ENCODE results near the gene RMRP. TPM values are rescaled to one million over a fixed set of nuclear protein-coding genes. Genes with fewer than 3 reads are reported as not detected.
A peak's percentile ranks its signal among the peaks of the same experiment; 100 is the strongest.
"Not testable (repeated sequence)": the region's sequence is repeated elsewhere in the genome, so short reads cannot be mapped to it uniquely, and the experiment has no call there.

The RMRP gene
- total and polyA plus RNA-seq, 10 of the 15 experiments (the other 5 are each of a cell fraction or from before 2014, with no cell fraction given): 12.0 to 42,450 (median 6,418) TPM; not detected in 4

DNA sequence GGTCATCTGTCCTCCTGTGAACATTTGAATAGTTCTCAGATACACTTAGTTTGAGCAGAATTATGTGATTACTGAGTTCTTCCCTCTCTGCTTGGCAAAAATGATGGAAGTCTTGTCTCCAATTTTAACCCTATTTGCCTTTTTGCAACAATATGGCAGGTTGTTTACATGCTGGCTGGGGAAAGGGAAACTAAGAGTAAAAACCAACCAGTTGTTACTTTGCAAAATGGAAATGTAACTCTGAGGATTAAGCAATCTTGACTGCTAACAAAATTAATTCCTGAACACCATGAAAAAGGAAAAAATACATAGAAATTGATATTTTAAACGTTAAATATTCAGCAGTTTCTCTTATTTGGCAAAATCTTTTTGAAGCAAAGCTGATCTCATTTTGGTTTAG, 18.2 kb downstream of the RMRP start:
- BruUV-seq (replicated peaks): no TSS peak
- no peak overlapping the region for H3K4me3 ChIP-seq
- H2AFZ ChIP-seq (ENCODE audit: control insufficient read depth, low read depth, low read length): peak overlapping the region; percentile 24; the same call in 1 of the 2 replicates
- no peak for FAIRE-seq
- no peak overlapping the region for H3K9ac ChIP-seq (ENCODE audit: control insufficient read depth, insufficient read depth, low read length)
- SMC1A ChIA-PET (ENCODE audit: uncharacterized antibody, unreplicated experiment): interaction anchor here (0.8 to 1.1 kb wide), 2 partner anchors 10 to 25 kb away, joined by 3 read pairs; partner anchors contain the start of gene ARHGEF39
- ATAC-seq: no peak
- TF ChIP-seq BCL11A (IDR thresholded peaks at IDR 0.05; ENCODE audit: low read depth, low read length) (no peak), ZNF24 (IDR thresholded peaks at IDR 0.05) (no peak), ZNF274 (IDR thresholded peaks at IDR 0.05; ENCODE audit: insufficient read depth, insufficient read length) (no peak), HDAC2 (IDR thresholded peaks at IDR 0.05) (no peak), NFIC (IDR thresholded peaks at IDR 0.05; ENCODE audit: low read depth, low read length) (no peak), CHD1 (IDR thresholded peaks at IDR 0.05; ENCODE audit: low read depth, low read length) (no peak), POLR2AphosphoS5 (IDR thresholded peaks at IDR 0.05; ENCODE audit: low read length) (no peak), HCFC1 (IDR thresholded peaks at IDR 0.05; ENCODE audit: low read length) (no peak), ETV6 (conservative IDR thresholded peaks at IDR 0.05 in 1 of 2, IDR thresholded peaks at IDR 0.05 in 1 of 2; ENCODE audit: borderline replicate concordance in 1 of 2, low read depth in 1 of 2) (no peak), NRF1 (conservative IDR thresholded peaks at IDR 0.05; ENCODE audit: low read depth, low read length) (no peak), CHD2 (IDR thresholded peaks at IDR 0.05; ENCODE audit: borderline replicate concordance, low read depth, low read length) (no peak)
- TF ChIP-seq, protein P1, sequence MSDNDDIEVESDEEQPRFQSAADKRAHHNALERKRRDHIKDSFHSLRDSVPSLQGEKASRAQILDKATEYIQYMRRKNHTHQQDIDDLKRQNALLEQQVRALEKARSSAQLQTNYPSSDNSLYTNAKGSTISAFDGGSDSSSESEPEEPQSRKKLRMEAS (IDR thresholded peaks at IDR 0.05; ENCODE audit: low read depth, low read length): no peak
- H3K79me2 ChIP-seq (ENCODE audit: control insufficient read depth, insufficient read depth, low read length): no peaks in the 10 kb centered on the region
- no peaks in the 10 kb centered on the region for H4K20me1 ChIP-seq (ENCODE audit: control insufficient read depth, insufficient read depth)
- peak overlapping the region; percentile 21; the same call in 1 of the 2 replicates for H3K4me2 ChIP-seq (ENCODE audit: control insufficient read depth, insufficient read depth)
- no peaks in the 10 kb centered on the region for H3K36me3 ChIP-seq (ENCODE audit: control insufficient read depth in 2 of 2, insufficient read depth in 2 of 2, low read length in 1 of 2)
- in situ Hi-C loops (cut with MboI): no loop called here
- WGBS (ENCODE audit: insufficient coverage, insufficient replicate concordance, low lambda C conversion rate, missing lambda C conversion rate): 52% methylated on average over 1 of the region's 1 CpG
- peaks cover 24% of the 10 kb centered on the region for H3K4me1 ChIP-seq (ENCODE audit: control insufficient read depth, insufficient read depth, low read length)
- H3K9me3 ChIP-seq (replicated peaks; ENCODE audit: control insufficient read depth, insufficient read depth, low read length): no peaks in the 10 kb centered on the region
- H3K27me3 ChIP-seq (replicated peaks in 1 of 2; ENCODE audit: control insufficient read depth in 2 of 2, insufficient read depth in 2 of 2, low read length in 1 of 2): no peaks in the 10 kb centered on the region
- intact Hi-C loops (cut with micrococcal nuclease; ENCODE audit: unreplicated experiment): no loop called here
- POLR2A ChIA-PET: no interaction called here
- no peak for DNase-seq (ENCODE audit: low read depth, low spot score)
- RAD21 ChIA-PET (ENCODE audit: unreplicated experiment): interaction anchor here (1.0 kb wide), 1 partner anchor 23 kb away, joined by 3 read pairs; no protein-coding TSS in a partner anchor
- CTCF ChIA-PET: interaction anchor here (0.9 to 1.0 kb wide), 2 partner anchors 40 to 99 kb away, joined by 3 read pairs; no protein-coding TSS in a partner anchor
- H3K27ac ChIP-seq (ENCODE audit: control insufficient read depth, insufficient read depth): no peak overlapping the region

GRCh38 chr9:35639225-35639624, 18.6 kb downstream of the RMRP start:
- Histone ChIP-seq H3K4me2 (ENCODE audit: control insufficient read depth, insufficient read depth) (peak overlapping the region; percentile 21; the same call in 1 of the 2 replicates), H3K4me1 (ENCODE audit: control insufficient read depth, insufficient read depth, low read length) (peaks cover 25% of the 10 kb centered on the region), H2AFZ (ENCODE audit: control insufficient read depth, low read depth, low read length) (peak overlapping the region; percentile 24; the same call in 1 of the 2 replicates)
- H3K4me3 ChIP-seq; BruUV-seq (replicated peaks); H3K27ac ChIP-seq (ENCODE audit: control insufficient read depth, insufficient read depth); DNase-seq (ENCODE audit: low read depth, low spot score); H3K9ac ChIP-seq (ENCODE audit: control insufficient read depth, insufficient read depth, low read length); in situ Hi-C loops (cut with MboI); H3K79me2 ChIP-seq (ENCODE audit: control insufficient read depth, insufficient read depth, low read length); ATAC-seq; H4K20me1 ChIP-seq (ENCODE audit: control insufficient read depth, insufficient read depth); CTCF ChIA-PET; H3K27me3 ChIP-seq (replicated peaks in 1 of 2; ENCODE audit: control insufficient read depth in 2 of 2, insufficient read depth in 2 of 2, low read length in 1 of 2); SMC1A ChIA-PET (ENCODE audit: uncharacterized antibody, unreplicated experiment); intact Hi-C loops (cut with micrococcal nuclease; ENCODE audit: unreplicated experiment); FAIRE-seq; POLR2A ChIA-PET; H3K36me3 ChIP-seq (ENCODE audit: control insufficient read depth in 2 of 2, insufficient read depth in 2 of 2, low read length in 1 of 2); H3K9me3 ChIP-seq (replicated peaks; ENCODE audit: control insufficient read depth, insufficient read depth, low read length): not testable (repeated sequence)
- WGBS (ENCODE audit: insufficient coverage, insufficient replicate concordance, low lambda C conversion rate, missing lambda C conversion rate): 35% methylated on average over 1 of the region's 1 CpG
- RAD21 ChIA-PET (ENCODE audit: unreplicated experiment): interaction anchor here (1.0 kb wide), 1 partner anchor 23 kb away, joined by 3 read pairs; no protein-coding TSS in a partner anchor

GRCh38 chr9:35638751-35639150, 19.1 kb downstream of the RMRP start:
- intact Hi-C loops (cut with micrococcal nuclease; ENCODE audit: unreplicated experiment); H3K4me3 ChIP-seq; H4K20me1 ChIP-seq (ENCODE audit: control insufficient read depth, insufficient read depth); H3K27me3 ChIP-seq (replicated peaks in 1 of 2; ENCODE audit: control insufficient read depth in 2 of 2, insufficient read depth in 2 of 2, low read length in 1 of 2); H3K36me3 ChIP-seq (ENCODE audit: control insufficient read depth in 2 of 2, insufficient read depth in 2 of 2, low read length in 1 of 2); ATAC-seq; H3K4me2 ChIP-seq (ENCODE audit: control insufficient read depth, insufficient read depth); FAIRE-seq; SMC1A ChIA-PET (ENCODE audit: uncharacterized antibody, unreplicated experiment); in situ Hi-C loops (cut with MboI); H3K27ac ChIP-seq (ENCODE audit: control insufficient read depth, insufficient read depth); POLR2A ChIA-PET; DNase-seq (ENCODE audit: low read depth, low spot score); H3K79me2 ChIP-seq (ENCODE audit: control insufficient read depth, insufficient read depth, low read length); H3K9ac ChIP-seq (ENCODE audit: control insufficient read depth, insufficient read depth, low read length); H3K9me3 ChIP-seq (replicated peaks; ENCODE audit: control insufficient read depth, insufficient read depth, low read length); H2AFZ ChIP-seq (ENCODE audit: control insufficient read depth, low read depth, low read length); BruUV-seq (replicated peaks): not testable (repeated sequence)
- ChIA-PET RAD21 (ENCODE audit: unreplicated experiment) (interaction anchor here (1.0 kb wide), 1 partner anchor 23 kb away, joined by 3 read pairs; no protein-coding TSS in a partner anchor), CTCF (interaction anchor here (0.6 to 1.1 kb wide), 2 partner anchors 22 to 222 kb away, joined by 3 to 4 read pairs; no protein-coding TSS in a partner anchor)
- peaks cover 25% of the 10 kb centered on the region for H3K4me1 ChIP-seq (ENCODE audit: control insufficient read depth, insufficient read depth, low read length)
- 82% methylated on average over 7 of the region's 8 CpGs for WGBS (ENCODE audit: insufficient coverage, insufficient replicate concordance, low lambda C conversion rate, missing lambda C conversion rate)
